Smooth muscle cell of the brain vasculature (primary cell): ENCODE data around the gene GJB3.

Experiments
- DNase-seq: peaks from one replicate; pipeline ENCODE4 v3.0.0-alpha.2; 2012; ENCODE audit warnings: low read depth, low spot score

Gene GJB3

DNA sequence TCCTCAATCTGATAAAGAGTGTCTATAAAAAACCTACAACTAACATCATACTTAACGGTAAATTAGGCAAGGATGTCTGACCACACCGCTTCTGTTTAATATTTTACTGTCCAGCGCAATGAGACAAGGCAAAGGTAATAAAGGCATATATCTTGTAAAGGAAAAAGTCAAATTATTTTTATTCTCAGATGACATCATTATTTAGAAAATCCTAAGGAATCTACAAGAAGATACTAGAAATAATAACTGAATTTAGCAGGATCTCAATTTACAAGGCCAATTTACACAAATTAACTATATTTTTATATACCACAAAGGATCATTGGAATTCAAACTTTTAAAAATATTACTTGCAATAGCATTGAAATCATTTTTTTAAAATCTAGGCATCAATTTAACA, 41.2 kb downstream of the GJB3 start:
- no peak for DNase-seq

GRCh38 chr1:34824817-34825454, 43.9 kb downstream of the GJB3 start:
- no peak for DNase-seq

DNA sequence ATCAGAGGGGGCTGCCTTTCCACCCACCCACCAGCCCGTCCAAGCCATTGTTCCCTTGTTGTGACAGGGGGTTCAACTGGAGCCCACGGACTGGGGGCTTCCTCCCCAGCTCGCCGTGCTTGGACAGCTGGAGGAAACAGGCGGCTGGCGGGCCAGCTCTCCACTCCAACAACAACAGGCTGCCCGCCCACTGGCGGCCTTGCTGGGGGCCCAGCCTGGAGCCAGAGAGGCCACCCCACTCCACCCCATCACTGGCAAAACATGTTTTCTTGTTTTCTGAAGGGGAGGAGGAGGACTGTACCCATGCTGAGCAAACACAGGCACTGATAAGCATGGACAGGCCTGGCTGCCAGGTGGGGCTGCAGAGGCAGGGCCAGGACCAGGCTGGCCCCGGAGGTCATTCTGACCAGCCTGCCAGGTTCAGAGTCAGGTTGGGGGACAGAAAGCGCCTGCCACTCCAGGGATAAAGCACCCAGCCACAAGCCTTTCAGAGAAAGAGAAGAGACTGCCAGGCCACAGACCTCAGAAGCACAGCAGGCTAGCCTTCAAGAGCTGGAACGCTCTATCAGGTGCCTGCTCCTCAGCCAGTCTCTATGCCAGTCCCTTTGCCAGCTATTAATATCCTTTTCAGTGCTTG, 44.6 kb downstream of the GJB3 start:
- DNase-seq = no peak

DNA sequence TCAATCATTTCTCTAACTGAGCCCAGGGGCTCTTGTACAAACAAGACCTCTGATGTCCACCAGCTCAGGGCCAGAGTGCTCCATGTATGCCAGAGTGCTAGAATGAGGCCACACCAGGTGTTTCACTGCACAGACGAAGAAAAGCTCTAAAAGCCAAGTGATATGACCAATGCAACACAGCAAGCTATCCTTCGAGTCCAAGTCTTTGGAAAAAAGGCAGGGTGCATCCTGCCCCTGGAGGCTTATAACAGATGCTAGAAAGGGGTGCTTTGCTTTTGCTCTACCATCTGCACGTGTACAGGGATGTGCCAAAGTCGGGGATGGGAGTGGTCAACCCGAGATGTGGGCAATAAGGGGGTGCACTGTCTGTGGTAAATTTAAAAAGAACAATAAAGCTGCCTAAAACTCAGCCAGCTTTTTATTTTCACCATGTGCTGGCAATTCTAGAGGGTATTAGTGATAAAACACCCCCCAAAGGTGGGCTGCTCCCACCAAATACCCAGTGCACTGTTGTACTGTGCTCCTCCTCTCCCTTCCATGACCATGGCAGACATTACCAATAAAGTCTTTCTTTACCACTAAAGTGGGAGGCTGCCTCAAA, 46.4 kb downstream of the GJB3 start:
- no peak for DNase-seq

DNA sequence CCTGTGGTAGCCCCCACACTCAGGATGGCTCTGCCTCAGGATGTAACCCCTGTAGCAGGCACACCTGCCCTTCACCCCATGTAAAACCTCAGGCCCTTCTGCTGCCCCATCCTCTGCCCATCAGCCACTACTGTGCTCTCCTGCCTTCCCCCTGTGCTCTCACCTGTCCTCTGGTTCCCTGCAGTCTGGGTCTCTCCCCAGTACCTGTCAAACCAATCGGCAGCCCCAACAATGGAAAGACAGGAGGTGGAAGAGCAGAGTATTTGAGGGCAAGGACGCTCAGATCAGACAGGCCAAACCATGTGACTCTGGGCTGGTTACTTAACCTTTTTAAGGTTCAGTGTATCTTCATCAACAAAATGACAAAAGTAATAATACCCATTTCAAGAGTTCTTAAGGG, 47.6 kb downstream of the GJB3 start:
- no peak for DNase-seq

- no peak for DNase-seq
Observed at GRCh38 chr1:34829250-34829649, 48.2 kb downstream of the GJB3 start.

GRCh38 chr1:34831721-34832246, 50.8 kb downstream of the GJB3 start:
- no peak for DNase-seq

GRCh38 chr1:34833711-34834110, 52.7 kb downstream of the GJB3 start:
- DNase-seq = no peak
